Uterus (tissue), 2 donors: ENCODE data around the gene SLC30A2.

ENCODE experiments used
- CTCF ChIP-seq, 4 experiments: fragments of 200-600 bp in 2 of 4; fragments of 450-650 bp in 2 of 4; sonication (generic) in 2 of 4; IDR thresholded peaks; one replicate each; pipeline ENCODE4 v1.5.1; 2016 to 2019; ENCODE audit warnings: antibody characterized with exemption in 4 of 4, mild to moderate bottlenecking in 2 of 4, moderate library complexity in 1 of 4
- POLR2A ChIP-seq, 2 donors: fragments of 450-650 bp; IDR thresholded peaks; one replicate each; pipeline ENCODE4 v1.6.1; 2016; ENCODE audit warnings: antibody characterized with exemption in 2 of 2, mild to moderate bottlenecking in 1 of 2, moderate library complexity in 1 of 2

DNA sequence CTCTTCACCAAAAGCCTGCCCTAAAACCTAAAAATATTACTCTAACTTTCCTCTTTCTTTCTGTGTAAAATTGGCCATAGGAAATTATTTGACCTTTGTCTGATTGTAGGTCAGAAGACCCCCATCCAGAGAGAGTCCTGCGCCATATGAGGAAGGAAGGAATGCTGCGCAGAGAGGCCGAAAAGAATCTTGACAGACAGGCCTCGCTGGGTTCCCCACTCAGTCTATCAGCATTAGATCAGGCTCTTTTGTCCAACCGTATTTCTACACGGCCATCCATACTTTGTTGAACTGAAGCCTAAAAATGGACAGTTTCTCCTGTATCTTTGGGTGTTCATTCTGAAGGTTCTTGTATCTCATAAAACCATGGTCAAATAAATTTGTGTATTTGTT lies 4.3 kb upstream of the SLC30A2 start:
- TF ChIP-seq CTCF (IDR thresholded peaks at IDR 0.05) (no peak), POLR2A (IDR thresholded peaks at IDR 0.05) (no peak)
